CD8-positive, alpha-beta memory T cell (primary cell): ENCODE measurements around the gene MNAT1. TPM values are rescaled to one million over a fixed set of nuclear protein-coding genes. Genes with fewer than 3 reads are reported as not detected.
"Not testable (repeated sequence)": the region's sequence is repeated elsewhere in the genome, so short reads cannot be mapped to it uniquely, and the experiment has no call there.

Experiments
- CTCF ChIA-PET: fragments of 350-600 bp; sonication (Branson Sonifier 250); formaldehyde crosslinking; loops from one replicate; lab custom pipeline; 2021; ENCODE audit warnings: antibody characterized with exemption; lab: Charles Lee
- POLR2A ChIA-PET: fragments of 350-600 bp; sonication (Branson Sonifier 250); formaldehyde crosslinking; loops from one replicate; lab custom pipeline; 2021; ENCODE audit warnings: antibody characterized with exemption; lab: Charles Lee
- DNase-seq, 5 donors: peaks; one replicate each; pipeline versions ENCODE4 v3.0.0 to v3.0.0-alpha.2; 2020 to 2022; ENCODE audit warnings: mixed read lengths in 1 of 5
- H3K27ac ChIP-seq: one replicate; pipeline ENCODE4 v1.7.0; 2013; ENCODE audit warnings: low read depth, mild to moderate bottlenecking, low read length, moderate library complexity
- H3K27me3 ChIP-seq: 2 replicates; pipeline ENCODE4 v1.7.0; 2013; ENCODE audit warnings: low read length, mild to moderate bottlenecking; ENCODE audit not compliant: insufficient read depth, poor library complexity, severe bottlenecking
- H3K36me3 ChIP-seq: 2 replicates; pipeline ENCODE4 v1.7.0; 2013; ENCODE audit warnings: mild to moderate bottlenecking, low read length, moderate library complexity; ENCODE audit not compliant: insufficient read depth
- H3K4me1 ChIP-seq: 2 replicates; pipeline ENCODE4 v1.7.0; 2013; ENCODE audit warnings: mild to moderate bottlenecking, low read length, moderate library complexity; ENCODE audit not compliant: insufficient read depth
- H3K4me3 ChIP-seq: 2 replicates; pipeline ENCODE4 v1.7.0; 2013; ENCODE audit warnings: mild to moderate bottlenecking, low read length
- H3K9me3 ChIP-seq: 2 replicates; pipeline ENCODE4 v1.7.0; 2013; ENCODE audit warnings: mild to moderate bottlenecking, low read length
- H3K27ac Mint-ChIP-seq, 8 donors: one replicate each; pipeline ENCODE4 v1.8.0; 2020 to 2021; ENCODE audit warnings: mixed read lengths in 8 of 8, mild to moderate bottlenecking in 6 of 8, inconsistent platforms in 3 of 8, moderate library complexity in 3 of 8
- H3K27me3 Mint-ChIP-seq, 2 donors: one replicate each; pipeline ENCODE4 v1.8.0; 2020 to 2021; ENCODE audit warnings: mixed read lengths in 2 of 2, mild to moderate bottlenecking in 1 of 2, moderate library complexity in 1 of 2
- H3K36me3 Mint-ChIP-seq, 3 donors: one replicate each; pipeline ENCODE4 v1.8.0; 2020 to 2021; ENCODE audit warnings: mixed read lengths in 3 of 3, inconsistent platforms in 1 of 3, mild to moderate bottlenecking in 1 of 3
- H3K4me1 Mint-ChIP-seq, 3 donors: one replicate each; pipeline ENCODE4 v1.8.0; 2020 to 2021; ENCODE audit warnings: mixed read lengths in 3 of 3, inconsistent platforms in 1 of 3, mild to moderate bottlenecking in 1 of 3
- H3K4me3 Mint-ChIP-seq, 7 donors: one replicate each; pipeline ENCODE4 v1.8.0; 2020 to 2021; ENCODE audit warnings: mixed read lengths in 7 of 7, mild to moderate bottlenecking in 6 of 7, moderate library complexity in 4 of 7, inconsistent platforms in 2 of 7
- H3K9me3 Mint-ChIP-seq, 5 donors: one replicate each; pipeline ENCODE4 v1.8.0; 2020 to 2022; ENCODE audit warnings: mixed read lengths in 5 of 5, mild to moderate bottlenecking in 3 of 5, moderate library complexity in 2 of 5, inconsistent platforms in 1 of 5
- polyA plus RNA-seq: library from polyadenylated mRNA; unstranded; fragments of 300-500 nt; fragmentation: Illumina TruSeq; gene quantifications from one replicate; pipeline ENCODE4 v1.2.3, GENCODE V29; 2021
- total RNA-seq, 2 experiments: library from RNA; stranded (reverse); gene quantifications; one replicate each; pipeline ENCODE4 v1.2.3, GENCODE V29; 2021

The MNAT1 gene
- total and polyA plus RNA-seq, 3 experiments from 2014 or later: 16.0 to 47.8 (median 37.1) TPM

GRCh38 chr14:60773558-60773957, 39.0 kb downstream of the MNAT1 start:
- Histone ChIP-seq H3K9me3 (no peaks in the 10 kb centered on the region), H3K27me3 (no peaks in the 10 kb centered on the region), H3K4me3 (no peak overlapping the region), H3K36me3 (no peaks in the 10 kb centered on the region), H3K27ac (no peak overlapping the region), H3K4me1 (no peaks in the 10 kb centered on the region)
- no peak for DNase-seq
- peaks cover 5 to 16% (median 10%) of the 10 kb centered on the region in 3 donors for H3K4me1 Mint-ChIP-seq
- no peak overlapping the region for H3K27ac Mint-ChIP-seq
- POLR2A ChIA-PET: no interaction called here
- peaks cover 0 to 4% (median 2%) of the 10 kb centered on the region in 3 donors for H3K36me3 Mint-ChIP-seq
- no peak overlapping the region for H3K4me3 Mint-ChIP-seq
- no peaks in the 10 kb centered on the region for H3K27me3 Mint-ChIP-seq
- H3K9me3 Mint-ChIP-seq: no peaks in the 10 kb centered on the region
- CTCF ChIA-PET: no interaction called here

GRCh38 chr14:60775296-60775695, 40.7 kb downstream of the MNAT1 start:
- Mint-ChIP-seq H3K27me3 (no peaks in the 10 kb centered on the region), H3K9me3 (no peaks in the 10 kb centered on the region), H3K4me1 (peaks cover 10 to 18% (median 11%) of the 10 kb centered on the region in 3 donors), H3K27ac (no peak overlapping the region), H3K36me3 (no peaks in the 10 kb centered on the region), H3K4me3 (no peak overlapping the region)
- no peaks in the 10 kb centered on the region for H3K4me1 ChIP-seq
- H3K36me3 ChIP-seq: no peaks in the 10 kb centered on the region
- no peaks in the 10 kb centered on the region for H3K9me3 ChIP-seq
- no peak for DNase-seq
- H3K4me3 ChIP-seq: no peak overlapping the region
- H3K27ac ChIP-seq: no peak overlapping the region
- ChIA-PET POLR2A (no interaction called here), CTCF (interaction anchor here (1.0 kb wide), 1 partner anchor 12 kb away, joined by 4 read pairs; no protein-coding TSS in a partner anchor)
- H3K27me3 ChIP-seq: no peaks in the 10 kb centered on the region

- no peak overlapping the region for H3K4me3 ChIP-seq
- H3K27me3 Mint-ChIP-seq: no peaks in the 10 kb centered on the region
- no peaks in the 10 kb centered on the region for H3K9me3 ChIP-seq
- H3K4me1 ChIP-seq: no peaks in the 10 kb centered on the region
- POLR2A ChIA-PET: no interaction called here
- no peak overlapping the region for H3K27ac ChIP-seq
- H3K36me3 ChIP-seq: no peaks in the 10 kb centered on the region
- H3K4me1 Mint-ChIP-seq: peaks cover 9 to 26% (median 15%) of the 10 kb centered on the region in 3 donors
- H3K4me3 Mint-ChIP-seq: no peak overlapping the region
- H3K27me3 ChIP-seq: no peaks in the 10 kb centered on the region
- CTCF ChIA-PET: no interaction called here
- DNase-seq: no peak
- no peaks in the 10 kb centered on the region for H3K9me3 Mint-ChIP-seq
- H3K27ac Mint-ChIP-seq: no peak overlapping the region
- H3K36me3 Mint-ChIP-seq: no peaks in the 10 kb centered on the region
Measured at GRCh38 chr14:60777856-60778578, 43.5 kb downstream of the MNAT1 start.

- H3K27me3 Mint-ChIP-seq, H3K27ac Mint-ChIP-seq, H3K9me3 Mint-ChIP-seq, H3K9me3 ChIP-seq, H3K27me3 ChIP-seq, H3K4me1 ChIP-seq, H3K36me3 Mint-ChIP-seq, DNase-seq, POLR2A ChIA-PET, H3K27ac ChIP-seq, H3K36me3 ChIP-seq, H3K4me3 Mint-ChIP-seq, CTCF ChIA-PET, H3K4me3 ChIP-seq: not testable (repeated sequence)
- peaks cover 9 to 22% (median 15%) of the 10 kb centered on the region in 3 donors for H3K4me1 Mint-ChIP-seq
Measured at GRCh38 chr14:60779745-60780514, 45.4 kb downstream of the MNAT1 start.

- H3K36me3 ChIP-seq, H3K9me3 Mint-ChIP-seq, H3K4me3 Mint-ChIP-seq, DNase-seq, H3K27me3 Mint-ChIP-seq, CTCF ChIA-PET, H3K4me1 ChIP-seq, H3K9me3 ChIP-seq, H3K4me3 ChIP-seq, POLR2A ChIA-PET, H3K36me3 Mint-ChIP-seq, H3K27me3 ChIP-seq, H3K27ac ChIP-seq, H3K27ac Mint-ChIP-seq: not testable (repeated sequence)
- peaks cover 9 to 22% (median 15%) of the 10 kb centered on the region in 3 donors for H3K4me1 Mint-ChIP-seq
Measured at GRCh38 chr14:60780558-60780957, 46.0 kb downstream of the MNAT1 start.

GRCh38 chr14:60786905-60787304, 52.3 kb downstream of the MNAT1 start:
- no peak for DNase-seq
- ChIA-PET POLR2A (no interaction called here), CTCF (no interaction called here)
- Histone ChIP-seq H3K27ac (no peak overlapping the region), H3K9me3 (no peaks in the 10 kb centered on the region), H3K36me3 (no peaks in the 10 kb centered on the region), H3K4me1 (no peaks in the 10 kb centered on the region), H3K27me3 (no peaks in the 10 kb centered on the region), H3K4me3 (no peak overlapping the region)
- H3K27me3 Mint-ChIP-seq: no peaks in the 10 kb centered on the region
- H3K4me3 Mint-ChIP-seq: no peak overlapping the region
- peaks cover 3 to 15% (median 4%) of the 10 kb centered on the region in 3 donors for H3K36me3 Mint-ChIP-seq
- no peak overlapping the region for H3K27ac Mint-ChIP-seq
- peaks cover 4 to 13% (median 7%) of the 10 kb centered on the region in 3 donors for H3K4me1 Mint-ChIP-seq
- H3K9me3 Mint-ChIP-seq: no peaks in the 10 kb centered on the region

GRCh38 chr14:60789656-60790055, 55.1 kb downstream of the MNAT1 start:
- no peaks in the 10 kb centered on the region for H3K36me3 ChIP-seq
- H3K27me3 ChIP-seq: no peaks in the 10 kb centered on the region
- no peaks in the 10 kb centered on the region for H3K4me1 ChIP-seq
- H3K9me3 ChIP-seq: no peaks in the 10 kb centered on the region
- Mint-ChIP-seq H3K27ac (no peak overlapping the region), H3K36me3 (peaks cover 3 to 19% (median 11%) of the 10 kb centered on the region in 3 donors), H3K4me1 (peaks cover 3 to 7% (median 4%) of the 10 kb centered on the region in 3 donors), H3K9me3 (peaks cover 0 to under 1% (median 0%) of the 10 kb centered on the region in 5 donors), H3K27me3 (no peaks in the 10 kb centered on the region), H3K4me3 (no peak overlapping the region)
- CTCF ChIA-PET: no interaction called here
- POLR2A ChIA-PET: no interaction called here
- H3K4me3 ChIP-seq: no peak overlapping the region
- no peak overlapping the region for H3K27ac ChIP-seq
- no peak for DNase-seq

- Mint-ChIP-seq H3K36me3 (peaks cover 3 to 26% (median 14%) of the 10 kb centered on the region in 3 donors), H3K4me1 (peaks cover 3 to 7% (median 4%) of the 10 kb centered on the region in 3 donors), H3K9me3 (peaks cover 0 to 2% (median 0%) of the 10 kb centered on the region in 5 donors), H3K27me3 (no peaks in the 10 kb centered on the region), H3K4me3 (no peak overlapping the region), H3K27ac (no peak overlapping the region)
- Histone ChIP-seq H3K36me3 (no peaks in the 10 kb centered on the region), H3K4me3 (no peak overlapping the region), H3K27me3 (no peaks in the 10 kb centered on the region), H3K9me3 (no peaks in the 10 kb centered on the region), H3K4me1 (no peaks in the 10 kb centered on the region), H3K27ac (no peak overlapping the region)
- ChIA-PET POLR2A (no interaction called here), CTCF (no interaction called here)
- no peak for DNase-seq
Measured at GRCh38 chr14:60790850-60791249, 56.3 kb downstream of the MNAT1 start.
